Neural crest cell (in vitro differentiated cells): ENCODE results near the gene PNLIP. TPM values are rescaled to one million over a fixed set of nuclear protein-coding genes. Genes with fewer than 3 reads are reported as not detected.

Experiments used
- DNase-seq: peaks from one replicate; pipeline ENCODE4 v3.0.0; 2021; ENCODE audit warnings: low read depth, mixed read lengths, low spot score
- H3K27ac Mint-ChIP-seq: one replicate; pipeline ENCODE4 v1.8.0; 2021; ENCODE audit warnings: mild to moderate bottlenecking, mixed read lengths; ENCODE audit not compliant: unreplicated experiment
- H3K27me3 Mint-ChIP-seq: 2 replicates; pipeline ENCODE4 v1.8.0; 2021; ENCODE audit warnings: low read depth, mild to moderate bottlenecking, mixed read lengths
- H3K36me3 Mint-ChIP-seq: 2 replicates; pipeline ENCODE4 v1.8.0; 2021; ENCODE audit warnings: low read depth, mild to moderate bottlenecking, mixed read lengths
- H3K4me1 Mint-ChIP-seq: 2 replicates; pipeline ENCODE4 v1.8.0; 2021; ENCODE audit warnings: mixed read lengths
- H3K4me3 Mint-ChIP-seq: one replicate; pipeline ENCODE4 v1.8.0; 2021; ENCODE audit warnings: mild to moderate bottlenecking, mixed read lengths
- H3K9me3 Mint-ChIP-seq: 2 replicates; pipeline ENCODE4 v1.8.0; 2021; ENCODE audit warnings: mixed read lengths
- total RNA-seq: library from RNA; stranded (reverse); gene quantifications from 2 replicates; pipeline ENCODE4 v1.2.1, GENCODE V29; 2021
- TF ChIP-seq, protein P1 (sequence below): fragments of 200-600 bp; sonication (generic); conservative IDR thresholded peaks from 2 replicates; pipeline ENCODE4 v1.5.0; 2021; ENCODE audit warnings: antibody characterized with exemption, mild to moderate bottlenecking

Gene PNLIP
- total RNA-seq, 1 donor from 2014 or later = not detected

DNA sequence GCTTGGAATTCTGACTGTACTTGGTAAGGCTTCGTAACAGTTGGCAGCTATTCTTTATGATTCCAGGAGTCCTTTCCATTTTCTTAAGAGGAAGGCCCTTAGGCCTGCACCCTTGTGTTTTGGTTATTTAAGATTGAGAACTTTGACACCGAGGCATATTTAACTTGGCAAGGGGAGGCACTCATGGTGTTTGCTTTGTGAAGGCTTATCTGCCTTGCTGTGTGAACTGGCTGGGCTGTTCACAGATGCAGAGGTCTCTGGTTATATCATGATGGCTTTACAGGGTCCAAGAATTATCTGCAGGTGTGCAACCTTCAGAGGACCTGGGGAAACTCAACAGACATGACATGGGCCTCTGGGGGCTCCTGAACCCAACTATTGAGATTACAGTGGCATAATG, 44.2 kb downstream of the PNLIP start:
- peaks cover 5% of the 10 kb centered on the region for H3K9me3 Mint-ChIP-seq
- H3K27me3 Mint-ChIP-seq = no peaks in the 10 kb centered on the region
- no peaks in the 10 kb centered on the region for H3K4me1 Mint-ChIP-seq
- DNase-seq = no peak
- H3K27ac Mint-ChIP-seq = no peak overlapping the region
- H3K4me3 Mint-ChIP-seq = no peak overlapping the region
- no peaks in the 10 kb centered on the region for H3K36me3 Mint-ChIP-seq
- TF ChIP-seq, protein P1, sequence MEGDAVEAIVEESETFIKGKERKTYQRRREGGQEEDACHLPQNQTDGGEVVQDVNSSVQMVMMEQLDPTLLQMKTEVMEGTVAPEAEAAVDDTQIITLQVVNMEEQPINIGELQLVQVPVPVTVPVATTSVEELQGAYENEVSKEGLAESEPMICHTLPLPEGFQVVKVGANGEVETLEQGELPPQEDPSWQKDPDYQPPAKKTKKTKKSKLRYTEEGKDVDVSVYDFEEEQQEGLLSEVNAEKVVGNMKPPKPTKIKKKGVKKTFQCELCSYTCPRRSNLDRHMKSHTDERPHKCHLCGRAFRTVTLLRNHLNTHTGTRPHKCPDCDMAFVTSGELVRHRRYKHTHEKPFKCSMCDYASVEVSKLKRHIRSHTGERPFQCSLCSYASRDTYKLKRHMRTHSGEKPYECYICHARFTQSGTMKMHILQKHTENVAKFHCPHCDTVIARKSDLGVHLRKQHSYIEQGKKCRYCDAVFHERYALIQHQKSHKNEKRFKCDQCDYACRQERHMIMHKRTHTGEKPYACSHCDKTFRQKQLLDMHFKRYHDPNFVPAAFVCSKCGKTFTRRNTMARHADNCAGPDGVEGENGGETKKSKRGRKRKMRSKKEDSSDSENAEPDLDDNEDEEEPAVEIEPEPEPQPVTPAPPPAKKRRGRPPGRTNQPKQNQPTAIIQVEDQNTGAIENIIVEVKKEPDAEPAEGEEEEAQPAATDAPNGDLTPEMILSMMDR = no peak

DNA sequence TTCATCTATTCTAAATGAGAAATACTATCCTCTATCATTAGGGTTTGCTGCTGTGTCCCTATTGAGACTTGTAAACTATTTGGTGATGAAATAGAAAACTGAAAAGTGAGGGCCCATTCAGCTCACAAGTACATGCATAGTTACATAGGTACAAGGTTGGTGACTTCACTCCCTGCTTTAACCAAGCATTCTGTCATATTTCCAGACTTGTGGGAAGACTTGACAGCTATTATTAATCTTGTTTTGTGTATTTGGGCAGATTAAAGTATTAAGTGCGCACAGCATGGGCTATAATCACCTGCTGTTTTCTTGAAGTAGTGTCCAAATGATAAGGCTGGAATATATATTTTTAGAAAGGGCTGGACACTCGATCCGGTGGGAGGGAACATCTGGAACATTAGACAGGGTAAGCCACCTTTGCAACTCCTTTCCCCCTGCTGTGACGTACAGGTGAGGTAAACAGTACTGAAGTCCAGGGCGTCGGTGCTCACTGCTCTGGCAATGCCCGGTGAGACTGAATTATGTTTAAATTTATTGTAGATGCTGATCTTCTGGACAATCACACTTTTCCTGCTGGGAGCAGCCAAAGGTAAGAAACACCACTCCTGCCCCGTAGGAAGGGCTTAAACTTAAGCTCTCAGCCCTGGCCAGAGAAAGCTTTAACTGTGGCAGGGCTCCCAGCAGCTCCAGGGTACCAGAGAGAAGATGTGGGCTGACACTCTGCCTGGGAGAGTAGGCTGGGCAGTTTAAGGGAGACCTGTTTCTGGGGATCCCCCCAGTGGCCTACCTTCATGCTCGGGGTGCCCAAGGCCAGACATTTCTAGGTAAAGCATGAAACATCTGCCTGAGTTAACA, 45.1 kb downstream of the PNLIP start, which contains the start of gene PNLIPRP1:
Gene PNLIPRP1 (plus strand): TSS at position 370 of the 855 bp plus-strand sequence. CDS start 171 bp downstream, at position 541.
- H3K27me3 Mint-ChIP-seq = no peaks in the 10 kb centered on the region
- H3K9me3 Mint-ChIP-seq = peaks cover 3% of the 10 kb centered on the region
- no peak within 1 kb of the TSS for H3K27ac Mint-ChIP-seq
- no peaks in the 10 kb centered on the region for H3K4me1 Mint-ChIP-seq
- no peak within 1 kb of the TSS for H3K4me3 Mint-ChIP-seq
- TF ChIP-seq, protein P1 = no peak
- no peak for DNase-seq
- H3K36me3 Mint-ChIP-seq = no peaks in the 10 kb centered on the region

DNA sequence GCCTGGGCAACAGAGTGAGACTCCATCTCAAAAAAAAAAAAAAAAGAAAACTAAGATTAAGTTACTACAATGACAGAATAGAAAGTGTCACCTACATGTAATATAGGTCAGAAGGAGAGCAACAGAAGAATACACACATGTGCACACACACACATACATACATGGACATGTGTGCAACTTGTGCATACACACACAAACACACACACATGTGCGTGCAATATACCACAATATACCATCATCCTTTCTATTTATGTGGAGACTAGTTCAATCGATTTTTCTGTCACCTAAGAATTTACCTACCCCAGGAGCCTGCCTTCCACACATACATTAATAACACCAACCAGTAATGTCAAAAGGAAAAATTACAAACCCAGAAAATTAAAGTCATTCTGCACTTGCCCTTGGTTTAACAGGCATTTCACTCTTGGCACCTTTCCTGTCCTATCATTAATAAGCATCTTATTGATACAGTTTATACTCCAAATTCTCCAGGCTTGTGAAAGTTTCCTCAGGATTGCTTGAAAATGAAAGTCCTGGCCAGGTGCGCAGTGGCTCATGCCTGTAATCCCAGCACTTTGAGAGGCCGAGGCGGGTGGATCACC, 47.5 kb downstream of the PNLIP start:
- H3K27ac Mint-ChIP-seq = no peak overlapping the region
- no peaks in the 10 kb centered on the region for H3K9me3 Mint-ChIP-seq
- H3K4me3 Mint-ChIP-seq = no peak overlapping the region
- no peaks in the 10 kb centered on the region for H3K36me3 Mint-ChIP-seq
- TF ChIP-seq, protein P1 = no peak
- no peaks in the 10 kb centered on the region for H3K4me1 Mint-ChIP-seq
- DNase-seq = no peak
- no peaks in the 10 kb centered on the region for H3K27me3 Mint-ChIP-seq

DNA sequence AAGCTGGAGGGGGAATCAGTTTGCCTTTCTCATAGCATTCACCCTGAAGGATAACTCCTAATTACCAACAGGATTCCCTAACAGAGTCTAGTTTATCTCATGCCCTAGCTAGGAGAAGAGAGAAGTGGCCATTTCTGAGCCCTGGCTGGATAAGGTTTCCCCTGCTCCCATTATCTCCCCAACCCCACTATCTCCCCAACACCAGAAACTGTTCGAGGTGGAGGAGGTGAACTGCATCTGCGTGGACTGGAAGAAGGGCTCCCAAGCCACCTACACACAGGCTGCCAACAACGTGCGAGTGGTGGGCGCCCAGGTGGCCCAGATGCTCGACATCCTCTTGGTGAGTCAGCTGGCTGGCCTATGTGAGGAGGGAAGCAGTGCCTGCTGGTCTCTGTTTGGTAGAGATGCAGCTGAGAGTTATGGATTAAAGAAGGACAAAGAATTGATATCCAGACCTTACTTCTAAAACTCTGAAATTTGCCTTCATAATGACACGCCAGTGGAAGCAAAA, 48.8 kb downstream of the PNLIP start:
- DNase-seq = no peak
- H3K4me3 Mint-ChIP-seq = no peak overlapping the region
- TF ChIP-seq, protein P1 = no peak
- H3K27ac Mint-ChIP-seq = no peak overlapping the region
- no peaks in the 10 kb centered on the region for H3K36me3 Mint-ChIP-seq
- peaks cover 3% of the 10 kb centered on the region for H3K27me3 Mint-ChIP-seq
- H3K4me1 Mint-ChIP-seq = no peaks in the 10 kb centered on the region
- H3K9me3 Mint-ChIP-seq = no peaks in the 10 kb centered on the region

DNA sequence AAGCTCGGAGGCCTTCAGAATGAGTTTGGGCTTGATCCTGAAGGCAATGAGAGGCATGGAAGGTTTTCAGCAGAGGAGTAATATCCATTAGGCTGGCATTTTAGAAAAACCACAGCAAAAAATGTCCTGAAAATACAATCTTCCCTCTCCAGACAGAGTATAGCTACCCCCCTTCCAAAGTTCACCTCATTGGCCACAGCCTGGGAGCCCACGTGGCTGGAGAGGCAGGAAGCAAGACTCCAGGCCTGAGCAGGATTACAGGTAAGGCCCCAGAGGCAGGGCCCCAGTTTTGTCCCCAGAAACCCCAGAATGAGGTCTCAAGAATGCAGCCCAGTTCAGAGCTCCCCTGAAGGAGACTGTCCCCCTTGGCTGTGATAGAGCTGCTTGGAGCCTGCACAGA, 50.3 kb downstream of the PNLIP start:
- peaks cover 6% of the 10 kb centered on the region for H3K27me3 Mint-ChIP-seq
- no peak overlapping the region for H3K4me3 Mint-ChIP-seq
- no peaks in the 10 kb centered on the region for H3K9me3 Mint-ChIP-seq
- DNase-seq = no peak
- H3K4me1 Mint-ChIP-seq = no peaks in the 10 kb centered on the region
- no peaks in the 10 kb centered on the region for H3K36me3 Mint-ChIP-seq
- no peak overlapping the region for H3K27ac Mint-ChIP-seq
- TF ChIP-seq, protein P1 = no peak
